ENCODE measurements around the gene TMEM178A.

Gene TMEM178A

DNA sequence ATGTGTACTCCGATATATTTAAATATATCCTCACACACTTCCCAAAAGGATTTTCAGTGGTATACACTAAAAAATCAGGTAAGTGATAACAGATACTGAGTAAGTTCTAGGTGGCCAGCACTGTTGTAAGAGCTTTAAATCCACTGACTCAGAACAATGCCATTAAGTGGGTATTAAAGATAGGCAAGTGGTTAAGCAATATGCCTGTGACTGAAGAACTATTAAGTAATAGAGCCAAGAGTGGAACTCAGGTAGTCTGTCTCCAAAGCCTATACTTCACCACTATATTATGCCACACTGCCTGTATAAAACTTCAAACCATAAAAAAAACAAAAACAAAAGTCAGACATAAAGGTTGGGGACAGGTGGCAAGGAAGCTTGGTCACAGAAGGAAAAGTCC lies 76.2 kb downstream of the TMEM178A start:
- Histone ChIP-seq H3K4me3 (ENCODE audit: low read depth, low read length) (no peak overlapping the region), H3K14ac (ENCODE audit: low read length) (no peak overlapping the region), H4K91ac (ENCODE audit: low read depth, low read length) (no peak overlapping the region), H2BK5ac (ENCODE audit: low read depth, low read length, poor library complexity) (no peak overlapping the region), H2AFZ (ENCODE audit: insufficient read depth, low read length, poor library complexity) (no peak overlapping the region), H2BK12ac (ENCODE audit: low read length) (no peak overlapping the region), H4K8ac (ENCODE audit: low read depth, low read length) (no peak overlapping the region), H3K9me3 (ENCODE audit: insufficient read depth, low read depth, low read length) (no peaks in the 10 kb centered on the region), H3K79me2 (ENCODE audit: control insufficient read depth, insufficient read depth, low read length, poor library complexity) (no peaks in the 10 kb centered on the region), H3K9ac (ENCODE audit: low read length) (no peak overlapping the region), H3K27me3 (ENCODE audit: insufficient read depth, low read length) (no peaks in the 10 kb centered on the region), H3K27ac (ENCODE audit: low read depth, low read length) (no peak overlapping the region), H2AK5ac (ENCODE audit: low read length) (no peak overlapping the region), H3K4me1 (ENCODE audit: control insufficient read depth in 1 of 2, insufficient read depth in 2 of 2, low read length in 2 of 2) (peaks cover 12 to 15% of the 10 kb centered on the region in 2 experiments), H3K4me2 (ENCODE audit: low read length) (no peak overlapping the region), H3K18ac (ENCODE audit: low read length) (no peak overlapping the region), H3K36me3 (ENCODE audit: control insufficient read depth in 1 of 2, insufficient read depth in 2 of 2, low read length in 2 of 2) (peaks cover 0 to 2% of the 10 kb centered on the region in 2 experiments), H3K79me1 (ENCODE audit: low read length) (no peaks in the 10 kb centered on the region), H2BK120ac (ENCODE audit: insufficient read depth, low read length, poor library complexity) (no peak overlapping the region), H4K12ac (ENCODE audit: low read depth, low read length) (no peak overlapping the region), H3K4ac (ENCODE audit: low read depth, low read length) (no peak overlapping the region), H3K23ac (ENCODE audit: low read length) (no peak overlapping the region)
- DNase-seq = peak in 1 of 2 donors; percentile 57
- no CpG with 5 or more reads among the region's 1 CpG for WGBS (ENCODE audit: extremely low coverage, insufficient coverage, insufficient read length)

DNA sequence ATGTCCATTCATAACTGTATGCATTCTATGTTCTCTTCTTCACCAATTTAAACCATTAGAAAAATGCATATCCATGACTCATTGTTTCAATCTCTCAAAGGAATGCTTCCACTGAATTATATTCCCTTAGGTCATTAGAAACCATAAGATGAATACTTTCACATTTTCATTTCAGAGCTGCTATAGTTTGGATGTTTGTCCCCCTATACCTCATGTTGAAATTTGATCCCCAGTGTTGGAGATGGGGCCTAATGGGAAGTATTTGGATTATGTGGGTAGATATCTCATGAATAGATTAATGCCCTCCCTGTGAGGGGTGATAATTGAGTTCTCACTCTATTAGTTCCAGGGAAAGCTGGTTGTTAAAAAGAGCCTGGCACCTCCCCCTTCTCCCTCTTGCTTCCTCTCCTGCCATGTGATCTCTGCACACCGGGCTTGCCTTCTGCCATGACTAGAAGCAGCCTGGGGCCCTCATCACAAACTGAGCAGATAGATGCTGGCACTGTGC lies 77.6 kb downstream of the TMEM178A start:
- Histone ChIP-seq H3K27me3 (ENCODE audit: insufficient read depth, low read length) (no peaks in the 10 kb centered on the region), H3K27ac (ENCODE audit: low read depth, low read length) (no peak overlapping the region), H3K79me2 (ENCODE audit: control insufficient read depth, insufficient read depth, low read length, poor library complexity) (no peaks in the 10 kb centered on the region), H3K79me1 (ENCODE audit: low read length) (no peaks in the 10 kb centered on the region), H3K4me1 (ENCODE audit: control insufficient read depth in 1 of 2, insufficient read depth in 2 of 2, low read length in 2 of 2) (peaks cover 9 to 10% of the 10 kb centered on the region in 2 experiments), H3K18ac (ENCODE audit: low read length) (no peak overlapping the region), H3K4me2 (ENCODE audit: low read length) (no peak overlapping the region), H3K14ac (ENCODE audit: low read length) (no peak overlapping the region), H4K8ac (ENCODE audit: low read depth, low read length) (no peak overlapping the region), H3K9ac (ENCODE audit: low read length) (no peak overlapping the region), H3K36me3 (ENCODE audit: control insufficient read depth in 1 of 2, insufficient read depth in 2 of 2, low read length in 2 of 2) (peaks cover 0 to 2% of the 10 kb centered on the region in 2 experiments), H2AFZ (ENCODE audit: insufficient read depth, low read length, poor library complexity) (no peak overlapping the region), H4K12ac (ENCODE audit: low read depth, low read length) (no peak overlapping the region), H3K4me3 (ENCODE audit: low read depth, low read length) (no peak overlapping the region), H2BK5ac (ENCODE audit: low read depth, low read length, poor library complexity) (no peak overlapping the region), H2AK5ac (ENCODE audit: low read length) (no peak overlapping the region), H3K9me3 (ENCODE audit: insufficient read depth, low read depth, low read length) (no peaks in the 10 kb centered on the region), H4K91ac (ENCODE audit: low read depth, low read length) (no peak overlapping the region), H3K23ac (ENCODE audit: low read length) (no peak overlapping the region), H2BK12ac (ENCODE audit: low read length) (no peak overlapping the region), H3K4ac (ENCODE audit: low read depth, low read length) (no peak overlapping the region), H2BK120ac (ENCODE audit: insufficient read depth, low read length, poor library complexity) (no peak overlapping the region)
- no CpG with 5 or more reads among the region's 1 CpG for WGBS (ENCODE audit: extremely low coverage, insufficient coverage, insufficient read length)
- peak in 1 of 2 donors; percentile 34 for DNase-seq

DNA sequence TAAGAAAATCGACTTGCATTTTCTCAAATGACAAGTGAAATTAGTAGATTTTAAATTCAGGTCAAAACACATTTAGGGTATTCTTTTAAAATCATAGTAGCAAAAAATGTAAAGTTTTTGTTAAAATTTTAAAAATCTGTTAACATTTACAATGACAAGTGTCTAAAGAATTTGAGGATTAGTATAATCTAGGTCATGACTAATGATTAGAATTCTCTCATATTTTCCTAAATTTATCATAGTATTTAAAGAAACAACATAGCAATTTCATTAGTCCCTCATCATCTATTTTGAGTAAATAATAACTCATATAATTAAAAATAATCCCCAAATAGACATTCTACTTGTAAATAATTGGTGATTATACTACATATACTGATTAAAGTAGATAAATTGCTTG lies 89.7 kb downstream of the TMEM178A start:
- Histone ChIP-seq H2BK120ac (ENCODE audit: insufficient read depth, low read length, poor library complexity) (no peak overlapping the region), H3K4me2 (ENCODE audit: low read length) (no peak overlapping the region), H4K91ac (ENCODE audit: low read depth, low read length) (no peak overlapping the region), H3K4ac (ENCODE audit: low read depth, low read length) (no peak overlapping the region), H3K14ac (ENCODE audit: low read length) (no peak overlapping the region), H3K18ac (ENCODE audit: low read length) (no peak overlapping the region), H3K9ac (ENCODE audit: low read length) (no peak overlapping the region), H3K9me3 (ENCODE audit: insufficient read depth, low read depth, low read length) (no peaks in the 10 kb centered on the region), H2BK5ac (ENCODE audit: low read depth, low read length, poor library complexity) (no peak overlapping the region), H4K8ac (ENCODE audit: low read depth, low read length) (no peak overlapping the region), H2AK5ac (ENCODE audit: low read length) (no peak overlapping the region), H3K36me3 (ENCODE audit: control insufficient read depth in 1 of 2, insufficient read depth in 2 of 2, low read length in 2 of 2) (peaks cover 7 to 15% of the 10 kb centered on the region in 2 experiments), H3K4me1 (ENCODE audit: control insufficient read depth in 1 of 2, insufficient read depth in 2 of 2, low read length in 2 of 2) (no peaks in the 10 kb centered on the region), H3K4me3 (ENCODE audit: low read depth, low read length) (no peak overlapping the region), H2BK12ac (ENCODE audit: low read length) (no peak overlapping the region), H3K27ac (ENCODE audit: low read depth, low read length) (no peak overlapping the region), H4K12ac (ENCODE audit: low read depth, low read length) (no peak overlapping the region), H3K79me2 (ENCODE audit: control insufficient read depth, insufficient read depth, low read length, poor library complexity) (no peaks in the 10 kb centered on the region), H3K23ac (ENCODE audit: low read length) (no peak overlapping the region), H2AFZ (ENCODE audit: insufficient read depth, low read length, poor library complexity) (no peak overlapping the region), H3K27me3 (ENCODE audit: insufficient read depth, low read length) (no peaks in the 10 kb centered on the region), H3K79me1 (ENCODE audit: low read length) (no peaks in the 10 kb centered on the region)
- no CpG with 5 or more reads among the region's 1 CpG for WGBS (ENCODE audit: extremely low coverage, insufficient coverage, insufficient read length)
- no peak for DNase-seq

DNA sequence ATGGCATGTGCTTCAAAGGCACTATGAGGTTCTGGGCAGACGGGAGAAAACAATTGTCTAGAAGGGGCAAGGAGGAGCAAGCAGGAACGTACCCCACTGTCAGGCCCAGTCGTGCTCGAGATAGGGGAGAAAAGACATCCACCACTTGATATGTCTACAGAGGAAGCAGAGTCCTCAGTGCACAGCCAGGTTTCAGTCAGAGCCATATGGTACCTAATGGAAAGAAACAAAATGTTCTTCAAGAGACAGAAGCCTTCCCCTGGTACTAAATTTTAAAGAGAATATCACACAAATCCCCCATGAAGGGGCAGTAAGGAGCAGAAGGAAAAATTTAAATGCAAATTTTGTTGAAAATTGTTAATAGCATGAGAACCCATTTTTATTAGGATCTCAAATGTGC lies 91.4 kb downstream of the TMEM178A start:
- Histone ChIP-seq H3K4ac (ENCODE audit: low read depth, low read length) (no peak overlapping the region), H3K9me3 (ENCODE audit: insufficient read depth, low read depth, low read length) (no peaks in the 10 kb centered on the region), H3K36me3 (ENCODE audit: control insufficient read depth in 1 of 2, insufficient read depth in 2 of 2, low read length in 2 of 2) (peaks cover 5 to 12% of the 10 kb centered on the region in 2 experiments), H3K79me2 (ENCODE audit: control insufficient read depth, insufficient read depth, low read length, poor library complexity) (no peaks in the 10 kb centered on the region), H3K9ac (ENCODE audit: low read length) (no peak overlapping the region), H3K4me2 (ENCODE audit: low read length) (no peak overlapping the region), H2BK120ac (ENCODE audit: insufficient read depth, low read length, poor library complexity) (no peak overlapping the region), H2AFZ (ENCODE audit: insufficient read depth, low read length, poor library complexity) (no peak overlapping the region), H2AK5ac (ENCODE audit: low read length) (no peak overlapping the region), H2BK5ac (ENCODE audit: low read depth, low read length, poor library complexity) (no peak overlapping the region), H3K79me1 (ENCODE audit: low read length) (no peaks in the 10 kb centered on the region), H2BK12ac (ENCODE audit: low read length) (no peak overlapping the region), H4K12ac (ENCODE audit: low read depth, low read length) (no peak overlapping the region), H3K27ac (ENCODE audit: low read depth, low read length) (no peak overlapping the region), H4K91ac (ENCODE audit: low read depth, low read length) (no peak overlapping the region), H3K4me1 (ENCODE audit: control insufficient read depth in 1 of 2, insufficient read depth in 2 of 2, low read length in 2 of 2) (no peaks in the 10 kb centered on the region), H3K14ac (ENCODE audit: low read length) (no peak overlapping the region), H3K18ac (ENCODE audit: low read length) (no peak overlapping the region), H4K8ac (ENCODE audit: low read depth, low read length) (no peak overlapping the region), H3K27me3 (ENCODE audit: insufficient read depth, low read length) (no peaks in the 10 kb centered on the region), H3K23ac (ENCODE audit: low read length) (no peak overlapping the region), H3K4me3 (ENCODE audit: low read depth, low read length) (no peak overlapping the region)
- DNase-seq = no peak
- WGBS (ENCODE audit: extremely low coverage, insufficient coverage, insufficient read length) = no CpG with 5 or more reads among the region's 4 CpGs
